DOHH2 (cell line): ENCODE measurements around the gene ARHGEF16.

Experiments
- CTCF ChIP-seq: fragments of 200-600 bp; sonication (generic); IDR thresholded peaks from one replicate; pipeline ENCODE4 v1.5.1; 2014; ENCODE audit warnings: antibody characterized with exemption, mild to moderate bottlenecking, low read depth, low read length; ENCODE audit not compliant: poor library complexity, severe bottlenecking
- EZH2phosphoT487 ChIP-seq: fragments of 200-600 bp; sonication (generic); IDR thresholded peaks from 2 replicates; pipeline ENCODE4 v1.6.1; 2017; ENCODE audit warnings: borderline replicate concordance, mild to moderate bottlenecking, antibody characterized with exemption, low read length, moderate library complexity, mixed read lengths

- TF ChIP-seq CTCF (no peak), EZH2phosphoT487 (no peak)
Measured at GRCh38 chr1:3503525-3503886, 49.0 kb downstream of the ARHGEF16 start.
